KMS-11 (cell line): ENCODE measurements around the gene ESRRB.

Experiments used
- H2AFZ ChIP-seq: fragments of 200-600 bp; sonication (generic); 2 replicates; pipeline ENCODE4 v1.6.1; 2016; ENCODE audit warnings: antibody characterized with exemption, mixed run types, low read depth
- H3K27ac ChIP-seq: fragments of 200-600 bp; sonication (generic); 2 replicates; pipeline ENCODE4 v1.6.1; 2016; ENCODE audit warnings: mild to moderate bottlenecking, mixed run types
- H3K27me3 ChIP-seq: fragments of 200-600 bp; sonication (generic); 2 replicates; pipeline ENCODE4 v1.6.1; 2017; ENCODE audit warnings: mild to moderate bottlenecking, low read depth, mixed run types, moderate library complexity; ENCODE audit not compliant: insufficient read depth
- H3K36me3 ChIP-seq: fragments of 200-600 bp; sonication (generic); 2 replicates; pipeline ENCODE4 v1.6.1; 2017; ENCODE audit warnings: mild to moderate bottlenecking, mixed run types; ENCODE audit not compliant: insufficient read depth
- H3K4me1 ChIP-seq: fragments of 200-600 bp; sonication (generic); 2 replicates; pipeline ENCODE4 v1.6.1; 2016; ENCODE audit warnings: mild to moderate bottlenecking, low read depth, mixed run types; ENCODE audit not compliant: poor library complexity, severe bottlenecking
- H3K4me2 ChIP-seq: fragments of 200-600 bp; sonication (generic); 2 replicates; pipeline ENCODE4 v1.7.0; 2016; ENCODE audit warnings: mild to moderate bottlenecking, mixed run types
- H3K4me3 ChIP-seq: fragments of 200-600 bp; sonication (generic); IDR thresholded peaks from 2 replicates; pipeline ENCODE4 v1.6.1; 2017; ENCODE audit warnings: low read depth, low read length, mixed read lengths; ENCODE audit not compliant: insufficient read depth
- H3K79me2 ChIP-seq: fragments of 200-600 bp; sonication (generic); 2 replicates; pipeline ENCODE4 v1.6.1; 2016; ENCODE audit warnings: low read depth, mixed run types; ENCODE audit not compliant: insufficient read depth
- H3K9ac ChIP-seq: fragments of 200-600 bp; sonication (generic); 2 replicates; pipeline ENCODE4 v1.6.1; 2016; ENCODE audit warnings: mild to moderate bottlenecking, mixed run types
- H4K20me1 ChIP-seq: fragments of 200-600 bp; sonication (generic); 2 replicates; pipeline ENCODE4 v1.6.1; 2016; ENCODE audit warnings: mild to moderate bottlenecking, mixed run types; ENCODE audit not compliant: insufficient read depth
- TF ChIP-seq, protein P1 (sequence below): fragments of 200-600 bp; sonication (generic); conservative IDR thresholded peaks from 2 replicates; pipeline ENCODE4 v1.6.1; 2017; ENCODE audit warnings: low read depth, mild to moderate bottlenecking, antibody characterized with exemption, low read length, moderate library complexity, mixed read lengths

ESRRB gene

DNA sequence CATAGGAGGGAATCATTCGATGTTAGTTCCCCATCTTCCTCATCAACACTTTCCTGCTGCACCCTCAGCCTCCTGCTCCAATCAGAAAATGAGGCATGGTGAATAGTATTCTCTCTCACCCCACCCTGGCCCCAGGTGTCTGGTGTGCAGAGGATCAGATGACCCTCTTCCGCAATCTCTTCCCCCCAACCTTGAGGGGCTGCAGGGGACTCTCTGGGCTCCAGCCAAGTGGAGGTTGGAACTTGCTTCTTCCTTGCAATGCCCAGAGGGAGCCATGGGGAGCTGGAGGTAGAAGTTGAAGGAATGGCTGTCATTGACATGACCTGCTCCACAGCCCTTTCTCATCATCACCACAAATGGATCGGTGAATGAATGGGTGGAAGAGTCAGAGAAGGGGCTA lies 20.2 kb upstream of the ESRRB start:
- H3K4me2 ChIP-seq: no peak overlapping the region
- H3K79me2 ChIP-seq: no peaks in the 10 kb centered on the region
- H3K36me3 ChIP-seq: no peaks in the 10 kb centered on the region
- H3K27ac ChIP-seq: no peak overlapping the region
- no peaks in the 10 kb centered on the region for H3K27me3 ChIP-seq
- H3K4me1 ChIP-seq: no peaks in the 10 kb centered on the region
- no peak overlapping the region for H2AFZ ChIP-seq
- no peaks in the 10 kb centered on the region for H4K20me1 ChIP-seq
- TF ChIP-seq, protein P1, sequence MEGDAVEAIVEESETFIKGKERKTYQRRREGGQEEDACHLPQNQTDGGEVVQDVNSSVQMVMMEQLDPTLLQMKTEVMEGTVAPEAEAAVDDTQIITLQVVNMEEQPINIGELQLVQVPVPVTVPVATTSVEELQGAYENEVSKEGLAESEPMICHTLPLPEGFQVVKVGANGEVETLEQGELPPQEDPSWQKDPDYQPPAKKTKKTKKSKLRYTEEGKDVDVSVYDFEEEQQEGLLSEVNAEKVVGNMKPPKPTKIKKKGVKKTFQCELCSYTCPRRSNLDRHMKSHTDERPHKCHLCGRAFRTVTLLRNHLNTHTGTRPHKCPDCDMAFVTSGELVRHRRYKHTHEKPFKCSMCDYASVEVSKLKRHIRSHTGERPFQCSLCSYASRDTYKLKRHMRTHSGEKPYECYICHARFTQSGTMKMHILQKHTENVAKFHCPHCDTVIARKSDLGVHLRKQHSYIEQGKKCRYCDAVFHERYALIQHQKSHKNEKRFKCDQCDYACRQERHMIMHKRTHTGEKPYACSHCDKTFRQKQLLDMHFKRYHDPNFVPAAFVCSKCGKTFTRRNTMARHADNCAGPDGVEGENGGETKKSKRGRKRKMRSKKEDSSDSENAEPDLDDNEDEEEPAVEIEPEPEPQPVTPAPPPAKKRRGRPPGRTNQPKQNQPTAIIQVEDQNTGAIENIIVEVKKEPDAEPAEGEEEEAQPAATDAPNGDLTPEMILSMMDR: no peak
- H3K4me3 ChIP-seq: no peak overlapping the region
- no peak overlapping the region for H3K9ac ChIP-seq

DNA sequence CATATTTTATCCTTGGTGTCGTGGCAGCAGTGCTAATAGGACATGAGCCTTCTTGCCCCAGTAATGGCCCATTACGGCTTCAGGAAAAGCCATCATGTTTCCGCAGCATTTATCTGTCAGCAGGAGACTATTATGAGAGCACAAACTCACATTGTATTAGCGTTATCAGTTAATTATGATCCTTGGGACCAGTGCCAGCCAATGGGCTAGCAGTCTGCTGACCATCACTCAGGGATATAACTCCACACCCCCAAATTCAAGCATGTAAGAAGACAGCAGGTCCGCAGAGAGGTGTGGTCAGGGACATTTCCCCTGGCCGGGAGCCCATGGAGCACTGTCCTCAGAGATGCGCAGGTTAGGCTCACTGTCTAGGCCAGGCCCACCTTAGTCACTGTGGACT lies 4.9 kb upstream of the ESRRB start:
- Histone ChIP-seq H3K4me3 (no peak overlapping the region), H2AFZ (no peak overlapping the region), H3K9ac (no peak overlapping the region), H3K27ac (no peak overlapping the region), H3K27me3 (no peaks in the 10 kb centered on the region), H4K20me1 (no peaks in the 10 kb centered on the region), H3K36me3 (no peaks in the 10 kb centered on the region), H3K4me2 (no peak overlapping the region), H3K79me2 (no peaks in the 10 kb centered on the region), H3K4me1 (no peaks in the 10 kb centered on the region)
- TF ChIP-seq, protein P1: no peak

DNA sequence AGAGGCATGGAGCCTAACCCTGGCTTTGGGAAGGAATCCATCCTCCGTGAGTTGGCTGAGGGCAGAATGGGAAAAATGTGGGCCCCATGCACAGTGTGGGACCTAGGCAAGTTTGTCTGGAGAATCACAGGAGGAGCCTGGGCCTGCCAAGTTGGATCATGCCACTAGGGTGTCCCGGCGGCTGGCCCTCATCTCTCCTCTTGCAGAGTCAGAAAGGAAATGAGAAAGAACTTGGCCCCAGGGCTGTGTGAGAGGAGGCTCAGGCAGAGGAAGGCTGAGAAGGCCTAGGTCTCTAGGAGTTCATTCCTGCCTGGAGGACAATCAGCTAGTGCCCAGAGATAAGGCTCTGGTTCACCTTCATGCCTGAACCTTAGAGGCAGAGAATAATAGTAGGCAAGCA lies 2.5 kb upstream of the ESRRB start:
- H4K20me1 ChIP-seq: no peaks in the 10 kb centered on the region
- H2AFZ ChIP-seq: no peak overlapping the region
- H3K4me2 ChIP-seq: no peak overlapping the region
- H3K36me3 ChIP-seq: no peaks in the 10 kb centered on the region
- H3K79me2 ChIP-seq: no peaks in the 10 kb centered on the region
- TF ChIP-seq, protein P1: no peak
- no peak overlapping the region for H3K9ac ChIP-seq
- H3K27ac ChIP-seq: no peak overlapping the region
- H3K4me3 ChIP-seq: no peak overlapping the region
- no peaks in the 10 kb centered on the region for H3K4me1 ChIP-seq
- no peaks in the 10 kb centered on the region for H3K27me3 ChIP-seq

DNA sequence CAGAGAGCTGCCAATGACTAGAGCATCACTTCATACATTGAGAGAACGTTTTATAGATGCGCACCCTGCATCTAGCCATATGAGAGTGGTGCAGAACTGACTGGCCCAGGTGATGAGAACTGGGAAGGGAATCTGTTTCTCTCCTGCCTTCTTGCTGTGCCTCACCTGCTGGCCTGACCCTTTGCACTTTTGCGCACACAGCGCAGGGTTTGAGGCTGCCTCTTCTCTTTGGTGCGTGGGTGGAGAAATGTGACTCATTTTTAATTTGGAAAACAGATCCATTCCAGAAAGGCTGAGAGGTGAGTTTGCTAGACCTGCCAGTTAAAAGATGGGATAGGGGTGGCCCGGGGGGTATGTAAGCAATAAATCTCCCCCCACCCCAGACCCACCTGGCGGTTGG lies 453 bp upstream of the ESRRB start:
- TF ChIP-seq, protein P1: no peak
- no peak overlapping the region for H3K4me2 ChIP-seq

More for the DNA sequence above, 453 bp upstream of the ESRRB start:
- no peaks in the 10 kb centered on the region for H3K36me3 ChIP-seq
- H3K9ac ChIP-seq: no peak overlapping the region
- no peaks in the 10 kb centered on the region for H3K4me1 ChIP-seq
- no peaks in the 10 kb centered on the region for H3K27me3 ChIP-seq
- H4K20me1 ChIP-seq: no peaks in the 10 kb centered on the region
- H3K27ac ChIP-seq: no peak overlapping the region
- H3K4me3 ChIP-seq: no peak overlapping the region
- no peak overlapping the region for H2AFZ ChIP-seq
- no peaks in the 10 kb centered on the region for H3K79me2 ChIP-seq
